GM21529 (cell line): ENCODE measurements around the gene COL4A3.

ENCODE experiments used
- ATAC-seq: cut with Tn5 transposase; IDR thresholded peaks from one replicate; pipeline ENCODE4 v1.9.1; 2021; ENCODE audit not compliant: unreplicated experiment

COL4A3 gene

GRCh38 chr2:227285741-227286236 is 121.4 kb downstream of the COL4A3 start:
- no peak for ATAC-seq

- no peak for ATAC-seq
These were observed 123.3 kb downstream of the COL4A3 start for GRCh38 chr2:227287771-227288170.

- no peak for ATAC-seq
These were observed 127.9 kb downstream of the COL4A3 start for GRCh38 chr2:227292314-227292713.

GRCh38 chr2:227293531-227293930 is 129.1 kb downstream of the COL4A3 start:
- no peak for ATAC-seq

GRCh38 chr2:227295806-227296205 is 131.4 kb downstream of the COL4A3 start:
- ATAC-seq, result no peak

GRCh38 chr2:227296671-227297405 is 132.4 kb downstream of the COL4A3 start:
- no peak for ATAC-seq

GRCh38 chr2:227301523-227301922 is 137.1 kb downstream of the COL4A3 start:
- no peak for ATAC-seq

- ATAC-seq, result peak; percentile 89
These were observed 144.4 kb downstream of the COL4A3 start for GRCh38 chr2:227308784-227309183.

- ATAC-seq, result no peak
These were observed 146.3 kb downstream of the COL4A3 start for GRCh38 chr2:227310756-227311110.

- no peak for ATAC-seq
These were observed 147.6 kb downstream of the COL4A3 start for GRCh38 chr2:227311861-227312506.

GRCh38 chr2:227312579-227312978 is 148.2 kb downstream of the COL4A3 start:
- ATAC-seq, result no peak

- no peak for ATAC-seq
These were observed 148.9 kb downstream of the COL4A3 start for GRCh38 chr2:227313310-227313709.

- no peak for ATAC-seq
These were observed 153.4 kb downstream of the COL4A3 start for GRCh38 chr2:227317834-227318233.

GRCh38 chr2:227320305-227321094 is 156.1 kb downstream of the COL4A3 start:
- no peak for ATAC-seq

- ATAC-seq, result no peak
These were observed 158.2 kb downstream of the COL4A3 start for GRCh38 chr2:227322530-227323205.

- no peak for ATAC-seq
These were observed 159.4 kb downstream of the COL4A3 start for GRCh38 chr2:227323818-227324217.

- no peak for ATAC-seq
These were observed 160.2 kb downstream of the COL4A3 start for GRCh38 chr2:227324642-227324994.

- peak; percentile 96 for ATAC-seq
These were observed 160.8 kb downstream of the COL4A3 start, which contains the start of gene MFF for GRCh38 chr2:227324995-227325838. Gene MFF (plus strand): TSS chr2:227325251. CDS start chr2:227330666, 5,415 bp downstream.

GRCh38 chr2:227325839-227326195 is 161.4 kb downstream of the COL4A3 start:
- ATAC-seq, result peak; percentile 9

GRCh38 chr2:227326783-227327182 is 162.4 kb downstream of the COL4A3 start:
- ATAC-seq, result no peak
